H9 (cell line): ENCODE measurements around the gene KCND2. TPM values are rescaled to one million over a fixed set of nuclear protein-coding genes. Genes with fewer than 3 reads are reported as not detected.

ENCODE experiments used
- DNase-seq: peaks from one replicate; pipeline ENCODE4 v3.0.0-alpha.2; 2017
- H2AFZ ChIP-seq: one replicate; pipeline ENCODE4 v1.6.1; 2013; ENCODE audit warnings: mild to moderate bottlenecking, low read length, control low read depth, moderate library complexity
- H2AK5ac ChIP-seq: 2 replicates; pipeline ENCODE4 v1.6.1; 2013; ENCODE audit warnings: low read length, control low read depth, mixed read lengths; ENCODE audit not compliant: insufficient read length
- H2BK120ac ChIP-seq: one replicate; pipeline ENCODE4 v1.6.1; 2013; ENCODE audit warnings: low read depth, mild to moderate bottlenecking, low read length, control low read depth, inconsistent platforms; ENCODE audit not compliant: poor library complexity, severe bottlenecking
- H2BK12ac ChIP-seq: 2 replicates; pipeline ENCODE4 v1.6.1; 2013; ENCODE audit warnings: low read length, control low read depth, mixed read lengths, low read depth; ENCODE audit not compliant: insufficient read length
- H2BK15ac ChIP-seq: 2 replicates; pipeline ENCODE4 v1.6.1; 2013; ENCODE audit warnings: low read depth, low read length, control low read depth
- H2BK20ac ChIP-seq: one replicate; pipeline ENCODE4 v1.6.1; 2013; ENCODE audit warnings: low read depth, mild to moderate bottlenecking, low read length, control low read depth, inconsistent platforms; ENCODE audit not compliant: poor library complexity, severe bottlenecking
- H2BK5ac ChIP-seq: 2 replicates; pipeline ENCODE4 v1.6.1; 2013; ENCODE audit warnings: low read length, control low read depth, mixed read lengths; ENCODE audit not compliant: insufficient read length
- H3K14ac ChIP-seq: 2 replicates; pipeline ENCODE4 v1.6.1; 2013; ENCODE audit warnings: low read length, control low read depth; ENCODE audit not compliant: insufficient read depth
- H3K18ac ChIP-seq: 2 replicates; pipeline ENCODE4 v1.6.1; 2013; ENCODE audit warnings: low read depth, mild to moderate bottlenecking, mixed read lengths, low read length, control low read depth; ENCODE audit not compliant: insufficient read length
- H3K23ac ChIP-seq: 2 replicates; pipeline ENCODE4 v1.6.1; 2013; ENCODE audit warnings: low read length, control low read depth, mixed read lengths, low read depth; ENCODE audit not compliant: insufficient read length
- H3K23me2 ChIP-seq: 2 replicates; pipeline ENCODE4 v1.6.1; 2013; ENCODE audit warnings: low read depth, mild to moderate bottlenecking, mixed read lengths, low read length, control low read depth; ENCODE audit not compliant: insufficient read length, poor library complexity, severe bottlenecking
- H3K27ac ChIP-seq: 2 replicates; pipeline ENCODE4 v1.5.1; 2013; ENCODE audit warnings: low read length, control low read depth, mixed read lengths, low read depth; ENCODE audit not compliant: insufficient read length
- H3K27me3 ChIP-seq: 2 replicates; pipeline ENCODE4 v1.6.1; 2013; ENCODE audit warnings: low read length, control low read depth, inconsistent platforms; ENCODE audit not compliant: insufficient read depth
- H3K4ac ChIP-seq: 2 replicates; pipeline ENCODE4 v1.6.1; 2013; ENCODE audit warnings: low read depth, mild to moderate bottlenecking, control low read depth, inconsistent platforms, low read length, moderate library complexity
- H3K4me1 ChIP-seq: 2 replicates; pipeline ENCODE4 v1.6.1; 2013; ENCODE audit warnings: low read length, control low read depth, inconsistent platforms; ENCODE audit not compliant: insufficient read depth
- H3K4me2 ChIP-seq: 2 replicates; pipeline ENCODE4 v1.6.1; 2013; ENCODE audit warnings: low read length, control low read depth, mixed read lengths; ENCODE audit not compliant: insufficient read length, insufficient read depth
- H3K56ac ChIP-seq: 2 replicates; pipeline ENCODE4 v1.6.1; 2013; ENCODE audit warnings: low read depth, mild to moderate bottlenecking, mixed read lengths, low read length, control low read depth; ENCODE audit not compliant: insufficient read length
- H3K79me1 ChIP-seq: 2 replicates; pipeline ENCODE4 v1.6.1; 2013; ENCODE audit warnings: low read depth, mild to moderate bottlenecking, moderate library complexity, low read length, control low read depth, inconsistent platforms; ENCODE audit not compliant: insufficient read depth, poor library complexity, severe bottlenecking
- H3K79me2 ChIP-seq: 2 replicates; pipeline ENCODE4 v1.6.1; 2013; ENCODE audit warnings: low read length, control low read depth, inconsistent platforms; ENCODE audit not compliant: insufficient read depth
- H3K9ac ChIP-seq: 2 replicates; pipeline ENCODE4 v1.6.1; 2013; ENCODE audit warnings: low read length, control low read depth, mixed read lengths; ENCODE audit not compliant: insufficient read length; ENCODE audit errors: extremely low read depth
- H3K9me3 ChIP-seq: one replicate; pipeline ENCODE4 v1.6.1; 2013; ENCODE audit warnings: low read depth, low read length, inconsistent platforms; ENCODE audit not compliant: control insufficient read depth
- H3T11ph ChIP-seq: one replicate; pipeline ENCODE4 v1.6.1; 2013; ENCODE audit warnings: mild to moderate bottlenecking, low read length, control low read depth, inconsistent platforms
- H4K20me1 ChIP-seq: one replicate; pipeline ENCODE4 v1.6.1; 2013; ENCODE audit not compliant: control insufficient read depth, insufficient read length, insufficient read depth
- H4K5ac ChIP-seq: 2 replicates; pipeline ENCODE4 v1.6.1; 2013; ENCODE audit warnings: low read depth, mild to moderate bottlenecking, mixed read lengths, low read length, control low read depth; ENCODE audit not compliant: insufficient read length
- H4K8ac ChIP-seq: replicated peaks from 2 replicates; pipeline ENCODE4 v1.6.1; 2013; ENCODE audit warnings: low read length, control low read depth, mixed read lengths, low read depth; ENCODE audit not compliant: insufficient read length
- H4K91ac ChIP-seq: 2 replicates; pipeline ENCODE4 v1.6.1; 2013; ENCODE audit warnings: low read depth, mild to moderate bottlenecking, moderate library complexity, mixed read lengths, low read length, control low read depth; ENCODE audit not compliant: insufficient read length
- H3K27ac Mint-ChIP-seq, 3 experiments: 2 replicates in 2 of 3; 3 replicates in 1 of 3; pipeline ENCODE4 v1.8.0; 2020 to 2021; ENCODE audit warnings: mixed read lengths in 3 of 3, mild to moderate bottlenecking in 1 of 3, moderate library complexity in 1 of 3
- H3K27me3 Mint-ChIP-seq: 2 replicates; pipeline ENCODE4 v1.8.0; 2021; ENCODE audit warnings: low read depth, mild to moderate bottlenecking, moderate library complexity, mixed read lengths
- H3K36me3 Mint-ChIP-seq, 3 experiments: 2 replicates in 2 of 3; 3 replicates in 1 of 3; pipeline ENCODE4 v1.8.0; 2020 to 2021; ENCODE audit warnings: low read depth in 3 of 3, mixed read lengths in 3 of 3; ENCODE audit not compliant: insufficient read depth in 1 of 3
- H3K4me1 Mint-ChIP-seq, 2 experiments: 2 replicates each; pipeline ENCODE4 v1.8.0; 2020; ENCODE audit warnings: mixed read lengths in 2 of 2
- H3K4me3 Mint-ChIP-seq, 2 experiments: 2 replicates in 1 of 2; 3 replicates in 1 of 2; pipeline ENCODE4 v1.8.0; 2020 to 2021; ENCODE audit warnings: mild to moderate bottlenecking in 2 of 2, mixed read lengths in 2 of 2, moderate library complexity in 1 of 2
- H3K9me3 Mint-ChIP-seq, 2 experiments: 2 replicates in 1 of 2; 3 replicates in 1 of 2; pipeline ENCODE4 v1.8.0; 2020; ENCODE audit warnings: mild to moderate bottlenecking in 2 of 2, mixed read lengths in 2 of 2, moderate library complexity in 1 of 2
- WGBS: extraction: QIAGEN DNeasy Blood & Tissue Kit; methylation state at CpG from one replicate; pipeline ENCODE4 v1.1.7; 2013; ENCODE audit warnings: missing lambda C conversion rate, low lambda C conversion rate, mixed read lengths; ENCODE audit not compliant: insufficient read length; ENCODE audit errors: extremely low coverage; 5-methylcytosine and 5-hydroxymethylcytosine counted together
- total RNA-seq: library from RNA; stranded (reverse); gene quantifications from 2 replicates; pipeline ENCODE4 v1.2.1, GENCODE V29; 2021
- TF ChIP-seq, protein P1 (sequence below): fragments of 200-600 bp; sonication (generic); conservative IDR thresholded peaks from 3 replicates; pipeline ENCODE4 v1.8.0; 2021; ENCODE audit warnings: antibody characterized with exemption, mild to moderate bottlenecking

The KCND2 gene
- total RNA-seq, 1 experiment from 2014 or later, result 6.4 TPM

DNA sequence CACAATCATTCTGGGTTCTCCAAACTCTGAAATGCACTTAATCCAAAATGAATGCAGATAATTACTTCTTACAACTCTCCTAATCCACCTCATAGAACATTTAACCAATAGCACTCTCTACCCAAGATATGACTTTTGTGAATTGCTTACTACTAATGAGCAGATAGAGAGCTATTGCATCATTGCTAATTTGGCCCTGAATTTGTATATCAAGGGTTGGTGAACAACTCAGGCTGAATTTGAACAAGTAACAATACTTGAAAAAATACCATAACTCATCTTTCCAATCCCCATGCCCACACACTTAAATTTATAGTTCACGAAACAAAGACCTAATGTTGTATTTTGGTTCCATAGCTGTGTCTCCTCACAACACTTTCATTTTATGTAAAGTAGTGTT is 339.0 kb downstream of the KCND2 start:
- Histone ChIP-seq H3K23ac (no peak overlapping the region), H2BK12ac (no peak overlapping the region), H3K27me3 (no peaks in the 10 kb centered on the region), H2BK15ac (no peak overlapping the region), H4K91ac (no peak overlapping the region), H3K14ac (no peak overlapping the region), H2BK20ac (no peak overlapping the region), H3K4ac (no peak overlapping the region), H3K23me2 (no peaks in the 10 kb centered on the region), H3K9me3 (no peaks in the 10 kb centered on the region), H2AFZ (no peak overlapping the region), H3K18ac (no peak overlapping the region), H3K4me1 (0 out of 2 replicates have a peak, but pooled peaks cover 2% of the 10 kb centered on the region), H3K9ac (no peak overlapping the region), H3K4me2 (no peak overlapping the region), H3K56ac (no peak overlapping the region), H3K79me1 (no peaks in the 10 kb centered on the region), H2BK120ac (no peak overlapping the region), H3K79me2 (no peaks in the 10 kb centered on the region), H2AK5ac (no peak overlapping the region), H4K8ac (no peak overlapping the region), H3K27ac (no peak overlapping the region), H4K20me1 (no peaks in the 10 kb centered on the region), H2BK5ac (no peak overlapping the region), H3T11ph (no peak overlapping the region), H4K5ac (no peak overlapping the region)
- no peaks in the 10 kb centered on the region for H3K36me3 Mint-ChIP-seq
- no peak overlapping the region for H3K27ac Mint-ChIP-seq
- no peaks in the 10 kb centered on the region for H3K27me3 Mint-ChIP-seq
- TF ChIP-seq, protein P1, sequence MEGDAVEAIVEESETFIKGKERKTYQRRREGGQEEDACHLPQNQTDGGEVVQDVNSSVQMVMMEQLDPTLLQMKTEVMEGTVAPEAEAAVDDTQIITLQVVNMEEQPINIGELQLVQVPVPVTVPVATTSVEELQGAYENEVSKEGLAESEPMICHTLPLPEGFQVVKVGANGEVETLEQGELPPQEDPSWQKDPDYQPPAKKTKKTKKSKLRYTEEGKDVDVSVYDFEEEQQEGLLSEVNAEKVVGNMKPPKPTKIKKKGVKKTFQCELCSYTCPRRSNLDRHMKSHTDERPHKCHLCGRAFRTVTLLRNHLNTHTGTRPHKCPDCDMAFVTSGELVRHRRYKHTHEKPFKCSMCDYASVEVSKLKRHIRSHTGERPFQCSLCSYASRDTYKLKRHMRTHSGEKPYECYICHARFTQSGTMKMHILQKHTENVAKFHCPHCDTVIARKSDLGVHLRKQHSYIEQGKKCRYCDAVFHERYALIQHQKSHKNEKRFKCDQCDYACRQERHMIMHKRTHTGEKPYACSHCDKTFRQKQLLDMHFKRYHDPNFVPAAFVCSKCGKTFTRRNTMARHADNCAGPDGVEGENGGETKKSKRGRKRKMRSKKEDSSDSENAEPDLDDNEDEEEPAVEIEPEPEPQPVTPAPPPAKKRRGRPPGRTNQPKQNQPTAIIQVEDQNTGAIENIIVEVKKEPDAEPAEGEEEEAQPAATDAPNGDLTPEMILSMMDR, result no peak
- H3K4me1 Mint-ChIP-seq, result peaks cover 0 to 5% of the 10 kb centered on the region in 2 experiments; a peak in 1 of 4 replicates
- no peak for DNase-seq
- no peaks in the 10 kb centered on the region for H3K9me3 Mint-ChIP-seq
- no peak overlapping the region for H3K4me3 Mint-ChIP-seq
- no CpG with 5 or more reads among the region's 1 CpG for WGBS
